ENCODE measurements around the gene RPTOR.

- TF ChIP-seq RAD21 (conservative IDR thresholded peaks at IDR 0.05) (no peak), TAF1 (IDR thresholded peaks at IDR 0.05; ENCODE audit: low read depth) (no peak), REST (IDR thresholded peaks at IDR 0.05; ENCODE audit: borderline replicate concordance) (no peak), EZH2 (IDR thresholded peaks at IDR 0.05; ENCODE audit: borderline replicate concordance, insufficient read depth, low read length, poor library complexity, severe bottlenecking) (no peak), POLR2AphosphoS5 (IDR thresholded peaks at IDR 0.05) (no peak), CTCF (IDR thresholded peaks at IDR 0.05; ENCODE audit: poor library complexity, severe bottlenecking) (no peak), EP300 (conservative IDR thresholded peaks at IDR 0.05; ENCODE audit: poor library complexity, severe bottlenecking) (no peak), MXI1 (conservative IDR thresholded peaks at IDR 0.05; ENCODE audit: poor library complexity, severe bottlenecking) (no peak), SMC3 (conservative IDR thresholded peaks at IDR 0.05; ENCODE audit: poor library complexity) (no peak)
Measured at GRCh38 chr17:80825471-80826345, 281.1 kb downstream of the RPTOR start.
